Renal cortex interstitium (tissue), 11 donors: ENCODE measurements around the gene INO80E. TPM values are rescaled to one million over a fixed set of nuclear protein-coding genes. Genes with fewer than 3 reads are reported as not detected.

Source experiments
- DNase-seq, 11 donors: peaks; one replicate each; pipeline ENCODE4 v3.0.0-alpha.2; 2013; ENCODE audit warnings: low read depth in 9 of 11, low spot score in 4 of 11; ENCODE audit errors: extremely low read depth in 1 of 11
- polyA plus RNA-seq, 3 donors: library from polyadenylated mRNA; unstranded; fragments of 120-200 nt; gene quantifications; one replicate each; pipeline ENCODE4 v1.2.1, GENCODE V29; 2013; ENCODE audit not compliant: insufficient read length in 3 of 3

INO80E gene
- polyA plus RNA-seq, 3 donors, result 42.4 to 64.5 (median 53.7) TPM

DNA sequence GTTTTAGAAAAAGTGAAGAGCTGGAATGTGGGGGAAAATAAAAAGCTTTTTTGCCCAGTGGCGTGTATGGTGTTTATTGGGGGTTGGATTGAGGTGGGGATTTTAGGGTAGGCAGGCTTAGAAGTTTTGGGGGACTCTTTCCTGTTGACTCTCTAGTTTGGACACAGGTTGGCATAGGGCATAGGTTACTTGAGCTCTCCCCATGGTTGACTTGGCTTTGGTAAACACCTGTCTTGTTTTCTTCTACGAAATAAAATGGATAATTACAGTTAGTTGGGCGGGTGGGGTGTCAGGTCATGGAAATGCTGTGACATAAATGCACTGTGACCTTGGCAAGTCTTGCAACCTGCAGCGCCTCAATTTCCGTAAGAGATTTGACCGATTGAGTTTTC is 23.1 kb upstream of the INO80E start:
- DNase-seq, result no peak

DNA sequence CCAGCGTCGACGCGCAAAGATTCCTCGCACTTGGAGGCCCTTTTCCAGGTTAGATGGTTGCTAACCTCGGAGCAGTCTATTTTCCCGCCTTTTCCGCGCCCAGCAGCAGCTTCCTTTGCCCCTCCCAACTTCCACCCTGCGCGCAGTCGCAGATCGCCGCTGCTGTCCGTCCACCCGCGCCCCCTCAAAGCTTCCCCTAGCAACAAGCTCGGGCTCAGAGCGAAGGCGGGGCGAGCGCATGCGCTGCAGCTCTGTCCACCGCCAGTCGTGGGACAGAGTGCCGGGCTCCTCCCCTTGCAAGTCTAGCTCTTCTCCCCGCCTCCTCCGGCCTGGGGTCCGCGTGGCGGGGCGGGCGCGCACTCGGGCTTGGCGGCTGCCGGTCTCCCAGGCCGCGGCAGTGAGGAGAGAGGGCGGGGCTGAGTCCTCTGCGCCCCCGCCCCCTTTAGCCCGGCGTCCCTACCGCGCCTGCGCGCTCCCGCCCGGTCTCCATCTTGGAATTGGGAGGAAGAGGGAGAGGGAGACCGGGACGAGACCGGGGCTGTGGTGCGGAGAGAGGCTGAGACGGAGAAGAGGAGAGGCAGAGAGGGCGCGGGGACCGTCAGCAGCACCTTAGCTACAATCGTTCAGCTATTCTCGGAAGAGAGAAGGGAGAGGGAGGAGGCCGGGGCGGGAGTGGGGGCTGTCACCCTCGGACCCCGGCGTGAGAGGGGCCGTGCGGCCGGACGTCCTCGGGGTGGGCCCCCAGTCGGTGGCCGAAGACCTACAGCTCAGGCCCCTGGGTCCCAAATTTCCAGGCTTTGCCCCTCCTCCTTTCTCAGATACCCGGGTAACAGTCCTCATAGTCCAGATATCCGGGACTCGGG is 22.4 kb upstream of the INO80E start, which contains the start of gene TAOK2:
TAOK2 (plus strand) TSS at position 485 of the 863 bp plus-strand sequence. CDS start 3,905 bp downstream, outside the sequence.
- peak; percentile 93 to 99 (median 98) for DNase-seq

DNA sequence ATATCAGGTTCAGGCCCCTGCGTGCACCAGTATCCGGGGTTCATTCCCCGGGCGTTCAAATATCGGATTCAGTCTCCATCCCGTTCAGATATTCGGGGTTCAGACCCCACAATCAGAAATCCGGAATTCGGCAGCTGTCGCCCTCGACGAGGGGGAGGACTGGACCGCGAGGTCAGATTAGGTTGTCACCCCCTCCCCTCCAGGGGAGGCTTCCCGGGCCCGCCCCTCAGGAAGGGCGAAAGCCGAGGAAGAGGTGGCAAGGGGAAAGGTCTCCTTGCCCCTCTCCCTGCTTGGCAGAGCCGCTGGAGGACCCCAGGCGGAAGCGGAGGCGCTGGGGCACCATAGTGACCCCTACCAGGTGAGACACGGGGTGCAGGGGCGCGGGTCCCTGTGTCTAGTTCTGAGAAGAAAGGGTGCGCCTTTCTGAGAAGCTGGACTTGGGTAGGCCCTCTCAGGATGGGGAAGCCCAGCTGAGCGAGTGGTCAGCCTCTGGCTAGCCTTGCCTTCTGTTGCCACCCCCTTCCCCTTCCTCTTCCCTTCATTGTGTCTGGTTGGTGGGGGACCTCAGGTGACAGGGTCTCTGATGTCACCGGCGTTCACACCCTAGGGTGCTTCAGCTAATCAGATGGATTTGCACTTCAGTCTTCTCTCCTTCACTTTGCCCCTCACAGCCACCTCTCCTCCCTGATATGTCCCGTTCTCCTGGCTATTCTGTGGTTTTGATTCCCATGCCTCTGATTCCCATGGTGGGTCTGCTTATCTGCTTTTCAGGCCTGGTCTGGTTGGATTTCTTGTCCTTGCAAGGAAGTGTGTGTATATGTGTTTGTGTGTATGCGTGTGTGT is 21.5 kb upstream of the INO80E start:
- DNase-seq, result no peak

DNA sequence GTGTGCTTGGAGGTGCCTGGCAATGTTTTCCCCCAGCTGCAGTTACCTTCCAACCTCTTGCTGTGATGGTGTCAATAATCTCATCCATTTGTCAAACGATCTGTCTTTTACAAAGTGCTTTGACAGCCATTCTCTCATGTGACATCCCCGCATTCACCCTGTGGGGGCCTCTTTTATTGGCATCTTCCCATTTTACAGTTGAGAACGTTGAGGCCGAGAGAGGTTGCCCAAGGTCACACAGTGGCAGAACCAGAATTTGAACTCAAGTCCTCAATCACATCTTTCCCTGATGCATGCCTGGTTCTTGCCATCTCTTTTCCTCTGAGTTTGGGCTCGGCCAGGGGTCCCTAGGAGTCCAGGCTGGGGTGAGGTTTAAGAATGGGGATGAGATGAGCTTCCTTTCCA is 20.9 kb upstream of the INO80E start:
- DNase-seq, result no peak

DNA sequence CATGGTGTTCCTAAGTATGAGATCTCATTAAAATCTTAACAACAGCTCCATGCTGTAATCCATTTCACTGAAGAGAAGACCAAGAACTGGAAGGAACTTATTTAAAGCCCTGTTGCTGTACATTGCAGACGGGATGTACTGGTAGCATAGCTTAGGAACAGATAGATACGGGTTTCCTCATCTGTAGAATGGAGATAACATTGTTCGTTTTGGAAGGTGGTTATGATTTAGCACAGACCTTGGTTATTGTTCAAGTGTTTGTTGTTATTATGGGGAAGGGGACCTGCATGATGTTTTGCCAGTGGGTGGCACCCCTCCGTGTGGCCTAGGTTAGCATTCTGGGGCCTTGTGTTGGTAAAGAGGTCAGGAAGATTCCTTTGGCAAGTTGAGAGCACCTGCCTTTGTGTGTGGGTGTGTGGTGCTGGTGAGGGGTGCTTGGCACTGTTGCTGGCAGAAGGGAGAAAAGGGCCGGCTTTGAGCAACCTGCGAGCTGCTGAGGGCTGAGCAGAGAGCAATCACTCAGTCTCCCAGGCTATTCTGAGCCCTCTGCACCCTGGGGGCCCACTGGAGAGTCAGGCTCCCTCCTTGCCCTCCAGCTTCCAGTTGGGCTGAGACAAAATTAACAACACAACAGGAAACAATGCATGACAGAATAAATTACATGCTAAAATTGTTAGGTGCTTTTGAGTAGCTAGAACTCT is 20.1 kb upstream of the INO80E start:
- no peak for DNase-seq

DNA sequence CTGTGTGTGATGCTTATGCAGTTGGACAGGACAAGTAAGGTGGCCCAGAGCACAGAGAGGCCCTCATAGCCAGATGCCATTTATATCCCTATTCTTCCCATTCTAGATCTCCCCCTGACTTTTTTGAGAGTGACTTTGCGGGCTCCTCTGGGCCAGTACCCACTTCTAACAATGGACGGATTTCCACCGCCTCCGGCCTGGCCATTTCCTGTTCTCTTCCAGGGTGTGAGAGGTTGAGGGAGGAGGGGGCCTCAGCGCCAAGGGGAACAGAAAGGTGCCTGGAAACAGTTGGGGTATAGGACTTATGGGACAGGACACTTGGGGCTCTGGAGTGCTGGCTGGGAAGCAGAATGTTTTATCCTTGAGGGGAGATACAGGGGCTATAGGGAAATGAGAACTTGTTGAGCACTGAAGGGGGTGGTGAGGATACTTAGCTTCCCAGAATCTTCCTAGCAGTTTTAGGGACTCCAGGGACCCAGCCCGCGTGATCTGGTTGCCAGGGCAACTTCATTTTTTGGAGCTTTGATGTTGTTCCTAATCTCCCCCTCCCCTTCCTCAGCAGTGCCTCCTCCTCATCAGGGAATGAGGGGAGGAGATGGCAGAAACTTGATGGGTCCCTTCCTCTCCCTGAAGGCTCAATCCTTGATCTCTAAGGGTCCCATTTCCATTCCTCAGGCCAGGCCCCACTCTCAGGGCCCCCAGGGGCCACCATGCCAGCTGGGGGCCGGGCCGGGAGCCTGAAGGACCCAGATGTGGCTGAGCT is 18.8 kb upstream of the INO80E start:
- DNase-seq, result no peak

DNA sequence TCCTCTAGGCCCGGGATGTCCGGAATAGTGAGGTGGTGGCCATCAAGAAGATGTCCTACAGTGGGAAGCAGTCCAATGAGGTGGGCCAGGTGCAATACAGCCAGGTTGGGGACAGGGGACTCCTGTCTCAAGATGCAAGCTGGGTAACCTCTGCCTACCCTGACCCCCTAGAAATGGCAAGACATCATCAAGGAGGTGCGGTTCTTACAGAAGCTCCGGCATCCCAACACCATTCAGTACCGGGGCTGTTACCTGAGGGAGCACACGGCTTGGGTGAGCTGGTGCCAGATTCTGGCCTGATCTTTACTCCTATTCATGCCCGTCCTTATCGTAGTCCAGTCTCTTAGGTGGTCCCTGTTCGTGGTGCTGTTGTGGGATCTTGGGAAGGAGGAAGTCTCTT is 18.0 kb upstream of the INO80E start:
- no peak for DNase-seq

DNA sequence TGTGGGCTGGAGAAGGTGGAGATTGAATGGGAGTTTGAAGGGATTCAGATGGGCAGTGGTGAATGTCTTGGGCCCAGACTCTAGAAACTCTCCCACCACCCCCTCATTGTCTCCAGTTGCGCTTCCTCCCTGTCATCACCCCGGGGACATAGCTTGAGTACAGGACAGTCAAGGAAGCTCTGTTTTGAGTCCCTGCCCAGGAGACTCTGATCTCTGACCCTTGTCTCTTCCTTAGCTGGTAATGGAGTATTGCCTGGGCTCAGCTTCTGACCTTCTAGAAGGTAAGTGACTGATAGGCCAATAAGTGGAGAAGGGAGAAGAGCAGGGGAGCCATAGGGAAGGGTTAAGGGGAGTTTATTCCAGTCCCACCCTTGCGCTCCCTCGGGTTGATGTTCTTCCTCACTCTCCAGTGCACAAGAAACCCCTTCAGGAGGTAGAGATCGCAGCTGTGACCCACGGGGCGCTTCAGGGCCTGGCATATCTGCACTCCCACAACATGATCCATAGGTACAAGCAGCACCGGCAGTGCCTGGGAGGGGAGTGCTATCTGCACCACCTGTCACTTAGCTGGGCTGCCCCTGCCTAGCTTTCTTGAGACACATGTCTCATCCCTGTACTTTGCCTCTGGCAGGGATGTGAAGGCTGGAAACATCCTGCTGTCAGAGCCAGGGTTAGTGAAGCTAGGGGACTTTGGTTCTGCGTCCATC is 17.3 kb upstream of the INO80E start:
- DNase-seq, result no peak

DNA sequence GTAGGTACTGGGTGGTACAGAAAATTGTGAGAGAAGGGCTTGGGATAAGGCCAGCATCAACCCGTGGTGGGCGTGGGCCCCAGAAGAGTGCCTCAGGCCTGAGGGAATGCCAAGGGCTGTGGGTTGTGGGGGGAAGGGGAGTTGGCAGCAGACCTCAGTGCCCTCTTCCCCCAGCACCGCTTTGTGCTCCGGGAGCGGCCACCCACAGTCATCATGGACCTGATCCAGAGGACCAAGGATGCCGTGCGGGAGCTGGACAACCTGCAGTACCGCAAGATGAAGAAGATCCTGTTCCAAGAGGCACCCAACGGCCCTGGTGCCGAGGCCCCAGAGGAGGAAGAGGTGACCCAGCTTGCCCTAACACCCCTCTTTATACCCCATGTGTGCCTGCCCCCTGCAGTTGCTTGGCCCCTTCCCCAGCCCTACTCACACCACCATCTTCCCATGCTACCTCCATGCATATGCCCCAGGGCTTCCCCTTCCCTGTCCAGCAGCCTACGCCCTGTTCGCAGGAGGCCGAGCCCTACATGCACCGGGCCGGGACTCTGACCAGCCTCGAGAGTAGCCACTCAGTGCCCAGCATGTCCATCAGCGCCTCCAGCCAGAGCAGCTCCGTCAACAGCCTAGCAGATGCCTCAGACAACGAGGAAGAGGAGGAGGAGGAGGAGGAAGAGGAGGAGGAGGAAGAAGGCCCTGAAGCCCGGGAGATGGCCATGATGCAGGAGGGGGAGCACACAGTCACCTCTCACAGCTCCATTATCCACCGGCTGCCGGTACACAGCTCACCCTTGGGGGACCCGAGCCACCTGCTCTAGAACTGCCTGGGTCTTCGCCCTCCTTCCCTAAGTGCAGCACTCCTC is 13.3 kb upstream of the INO80E start:
- DNase-seq, result no peak

DNA sequence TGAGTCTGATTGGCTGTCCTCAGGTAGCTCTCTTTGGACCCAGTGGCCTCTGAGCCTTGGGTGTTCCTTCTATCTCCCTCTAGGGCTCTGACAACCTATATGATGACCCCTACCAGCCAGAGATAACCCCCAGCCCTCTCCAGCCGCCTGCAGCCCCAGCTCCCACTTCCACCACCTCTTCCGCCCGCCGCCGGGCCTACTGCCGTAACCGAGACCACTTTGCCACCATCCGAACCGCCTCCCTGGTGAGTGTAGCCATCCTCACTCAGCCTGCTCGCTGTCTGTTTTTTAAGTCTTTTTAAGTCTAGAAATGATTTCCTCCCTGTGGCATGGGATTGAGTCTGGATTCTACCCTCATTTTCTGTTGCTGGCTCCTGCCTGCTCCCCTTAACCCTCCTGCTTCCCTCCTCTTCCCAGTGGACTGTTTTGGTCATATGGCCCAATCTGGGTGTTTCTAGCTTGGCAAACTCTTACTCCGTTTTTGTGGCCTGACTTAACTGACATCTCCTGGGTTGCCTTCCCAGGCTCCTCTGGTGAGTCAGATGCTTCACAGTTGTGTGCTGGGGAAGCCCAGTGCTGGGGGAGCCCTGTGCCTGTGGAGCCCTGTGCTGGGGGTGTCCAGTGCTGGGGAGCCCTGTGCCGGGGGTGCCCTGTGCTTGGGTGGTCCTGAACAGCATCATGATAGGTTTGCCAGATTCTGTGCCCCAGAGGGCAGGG is 12.5 kb upstream of the INO80E start:
- DNase-seq, result no peak

DNA sequence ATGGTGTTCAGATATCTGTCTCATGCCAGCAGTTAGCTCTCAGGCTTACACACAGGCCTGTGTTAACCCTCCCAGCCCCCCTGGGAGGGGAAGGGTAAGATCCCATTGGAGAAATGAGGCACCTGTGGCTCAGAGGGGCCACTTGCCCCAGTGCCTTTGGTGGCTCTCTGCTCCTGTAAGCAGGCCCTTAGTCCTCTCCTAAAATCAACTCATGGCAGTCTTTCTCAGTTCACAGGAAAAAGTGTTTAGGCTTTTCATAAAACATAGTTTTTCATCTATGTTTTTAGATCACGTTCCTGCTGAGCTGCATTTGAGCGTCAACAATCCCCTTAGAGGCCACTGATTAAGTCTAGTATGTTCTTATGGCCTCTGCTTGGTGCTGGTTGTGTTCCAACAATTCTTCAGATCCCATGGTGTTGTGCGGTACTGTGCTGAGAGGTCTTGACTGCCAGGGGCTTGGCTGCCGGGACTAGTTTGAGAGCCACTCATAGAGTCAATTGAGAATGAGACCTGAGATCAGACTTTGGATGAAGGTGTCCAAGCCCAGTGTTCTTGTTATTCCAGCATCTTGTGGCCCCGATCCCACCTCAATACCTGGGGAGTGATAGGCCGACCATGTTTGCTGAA is 11.8 kb upstream of the INO80E start:
- no peak for DNase-seq

DNA sequence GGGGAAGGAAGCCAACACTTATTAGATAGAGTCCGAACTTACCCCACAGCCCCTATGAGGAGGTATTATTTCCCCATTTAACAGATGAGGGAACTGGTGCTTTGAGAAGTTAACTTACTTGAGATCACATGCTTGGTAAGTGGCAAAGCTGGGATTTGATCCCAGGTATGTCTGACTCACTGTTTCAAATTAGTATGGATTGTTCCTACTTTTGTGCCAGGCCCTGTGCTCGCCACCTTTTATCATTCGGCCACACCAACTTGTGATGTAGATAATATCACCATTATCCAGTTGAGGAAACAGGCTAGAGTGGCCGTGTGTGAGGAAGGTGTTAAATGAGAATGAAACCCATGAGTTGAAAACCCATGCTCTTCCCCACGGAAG is 11.3 kb upstream of the INO80E start:
- no peak for DNase-seq

DNA sequence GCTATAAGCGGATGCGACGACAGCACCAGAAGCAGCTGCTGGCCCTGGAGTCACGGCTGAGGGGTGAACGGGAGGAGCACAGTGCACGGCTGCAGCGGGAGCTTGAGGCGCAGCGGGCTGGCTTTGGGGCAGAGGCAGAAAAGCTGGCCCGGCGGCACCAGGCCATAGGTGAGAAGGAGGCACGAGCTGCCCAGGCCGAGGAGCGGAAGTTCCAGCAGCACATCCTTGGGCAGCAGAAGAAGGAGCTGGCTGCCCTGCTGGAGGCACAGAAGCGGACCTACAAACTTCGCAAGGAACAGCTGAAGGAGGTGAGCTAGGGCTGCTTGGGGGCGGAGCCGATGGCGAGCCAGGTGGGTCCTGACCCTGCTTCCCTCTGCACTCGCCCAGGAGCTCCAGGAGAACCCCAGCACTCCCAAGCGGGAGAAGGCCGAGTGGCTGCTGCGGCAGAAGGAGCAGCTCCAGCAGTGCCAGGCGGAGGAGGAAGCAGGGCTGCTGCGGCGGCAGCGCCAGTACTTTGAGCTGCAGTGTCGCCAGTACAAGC is 10.7 kb upstream of the INO80E start:
- no peak for DNase-seq

DNA sequence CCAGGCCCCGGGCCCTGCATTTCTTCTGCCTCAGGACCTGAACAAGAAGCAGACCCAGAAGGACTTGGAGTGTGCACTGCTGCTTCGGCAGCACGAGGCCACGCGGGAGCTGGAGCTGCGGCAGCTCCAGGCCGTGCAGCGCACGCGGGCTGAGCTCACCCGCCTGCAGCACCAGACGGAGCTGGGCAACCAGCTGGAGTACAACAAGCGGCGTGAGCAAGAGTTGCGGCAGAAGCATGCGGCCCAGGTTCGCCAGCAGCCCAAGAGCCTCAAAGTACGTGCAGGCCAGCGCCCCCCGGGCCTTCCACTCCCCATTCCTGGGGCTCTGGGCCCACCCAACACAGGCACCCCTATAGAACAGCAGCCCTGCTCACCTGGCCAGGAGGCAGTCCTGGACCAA is 9.8 kb upstream of the INO80E start:
- no peak for DNase-seq

DNA sequence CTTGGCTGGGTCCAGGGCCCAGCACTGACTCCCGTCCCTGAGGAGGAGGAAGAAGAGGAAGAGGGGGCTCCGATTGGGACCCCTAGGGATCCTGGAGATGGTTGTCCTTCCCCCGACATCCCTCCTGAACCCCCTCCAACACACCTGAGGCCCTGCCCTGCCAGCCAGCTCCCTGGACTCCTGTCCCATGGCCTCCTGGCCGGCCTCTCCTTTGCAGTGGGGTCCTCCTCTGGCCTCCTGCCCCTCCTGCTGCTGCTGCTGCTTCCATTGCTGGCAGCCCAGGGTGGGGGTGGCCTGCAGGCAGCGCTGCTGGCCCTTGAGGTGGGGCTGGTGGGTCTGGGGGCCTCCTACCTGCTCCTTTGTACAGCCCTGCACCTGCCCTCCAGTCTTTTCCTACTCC is 9.1 kb upstream of the INO80E start:
- DNase-seq, result no peak
